Measurements from ENCODE around the gene CDC7. TPM values are rescaled to one million over a fixed set of nuclear protein-coding genes. Genes with fewer than 3 reads are reported as not detected.

The CDC7 gene
- polyA plus RNA-seq, 1 donor (not counting 4 experiments of a cell fraction or from before 2014, with no cell fraction given): 8.1 TPM

DNA sequence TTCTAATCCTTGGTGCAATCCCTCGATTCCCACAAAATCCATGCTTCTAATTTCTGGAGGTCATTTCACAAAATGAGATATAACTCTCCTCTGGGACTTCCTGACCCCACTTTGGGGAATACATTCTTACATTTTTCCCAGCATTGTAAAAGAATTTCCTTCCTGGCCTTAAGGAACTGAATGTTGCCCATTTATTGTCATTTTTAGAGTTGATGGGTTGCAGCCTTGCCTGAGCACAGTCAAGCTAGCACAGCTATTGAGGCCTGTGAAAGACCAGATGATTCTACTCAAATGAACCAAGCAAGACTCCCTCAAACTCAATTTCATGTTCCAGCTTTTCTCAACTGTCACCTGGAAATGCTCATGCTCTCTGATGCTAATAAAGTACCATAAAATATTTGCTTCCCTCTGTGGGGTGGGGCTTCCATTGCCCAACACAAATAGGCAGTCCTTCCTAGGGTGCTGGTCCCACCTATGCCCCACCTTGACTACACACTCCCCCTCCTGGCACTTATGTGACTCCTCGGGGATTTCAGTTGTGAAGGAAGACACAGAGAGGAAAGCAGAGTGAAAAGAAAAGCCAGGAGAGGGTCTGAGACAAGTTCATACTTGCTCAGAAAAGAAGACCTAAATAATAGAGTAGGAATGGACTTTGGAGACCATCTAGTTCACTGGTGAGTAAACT lies 24.0 kb upstream of the CDC7 start:
- dilution Hi-C loops (cut with MboI; ENCODE audit: extremely low pct_ligation_motif_present, low sequenced_read_pairs): no loop called here
- H3K4me3 ChIP-seq (ENCODE audit: control insufficient read depth in 2 of 3, extremely low read depth in 1 of 3, insufficient read depth in 2 of 3, low read depth in 1 of 3, low read length in 3 of 3): no peak overlapping the region
- TF ChIP-seq, protein P1, sequence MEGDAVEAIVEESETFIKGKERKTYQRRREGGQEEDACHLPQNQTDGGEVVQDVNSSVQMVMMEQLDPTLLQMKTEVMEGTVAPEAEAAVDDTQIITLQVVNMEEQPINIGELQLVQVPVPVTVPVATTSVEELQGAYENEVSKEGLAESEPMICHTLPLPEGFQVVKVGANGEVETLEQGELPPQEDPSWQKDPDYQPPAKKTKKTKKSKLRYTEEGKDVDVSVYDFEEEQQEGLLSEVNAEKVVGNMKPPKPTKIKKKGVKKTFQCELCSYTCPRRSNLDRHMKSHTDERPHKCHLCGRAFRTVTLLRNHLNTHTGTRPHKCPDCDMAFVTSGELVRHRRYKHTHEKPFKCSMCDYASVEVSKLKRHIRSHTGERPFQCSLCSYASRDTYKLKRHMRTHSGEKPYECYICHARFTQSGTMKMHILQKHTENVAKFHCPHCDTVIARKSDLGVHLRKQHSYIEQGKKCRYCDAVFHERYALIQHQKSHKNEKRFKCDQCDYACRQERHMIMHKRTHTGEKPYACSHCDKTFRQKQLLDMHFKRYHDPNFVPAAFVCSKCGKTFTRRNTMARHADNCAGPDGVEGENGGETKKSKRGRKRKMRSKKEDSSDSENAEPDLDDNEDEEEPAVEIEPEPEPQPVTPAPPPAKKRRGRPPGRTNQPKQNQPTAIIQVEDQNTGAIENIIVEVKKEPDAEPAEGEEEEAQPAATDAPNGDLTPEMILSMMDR (optimal IDR thresholded peaks at IDR 0.05 in 1 of 3, IDR thresholded peaks at IDR 0.05 in 1 of 3, conservative IDR thresholded peaks at IDR 0.05 in 1 of 3; ENCODE audit: extremely low read depth in 1 of 3, insufficient read depth in 2 of 3, low read length in 3 of 3): no peak
- TF ChIP-seq EZH2 (IDR thresholded peaks at IDR 0.05; ENCODE audit: low read length): no peak
- no peaks in the 10 kb centered on the region for H3K4me1 ChIP-seq (ENCODE audit: control insufficient read depth, extremely low read depth, insufficient read depth, low read length)
- no peak overlapping the region for H3K4me2 ChIP-seq (ENCODE audit: control insufficient read depth, extremely low read depth, insufficient read depth, low read depth, low read length)
- H2AFZ ChIP-seq (ENCODE audit: control insufficient read depth, low read length): no peak overlapping the region
- H3K36me3 ChIP-seq (ENCODE audit: control insufficient read depth in 2 of 2, extremely low read depth in 1 of 2, insufficient read depth in 2 of 2, low read length in 2 of 2): no peaks in the 10 kb centered on the region
- no peak overlapping the region for H3K9ac ChIP-seq (ENCODE audit: control insufficient read depth, extremely low read depth, insufficient read depth, low read length)
- DNase-seq (ENCODE audit: low read depth, low spot score) (no peak), FAIRE-seq (no peak)
- H3K27ac ChIP-seq (ENCODE audit: control insufficient read depth, insufficient read depth, low read length): no peak overlapping the region
- H3K9me3 ChIP-seq (ENCODE audit: control insufficient read depth, low read depth, low read length): no peaks in the 10 kb centered on the region
- no peaks in the 10 kb centered on the region for H3K79me2 ChIP-seq (ENCODE audit: control insufficient read depth, insufficient read depth, low read length)
- H4K20me1 ChIP-seq (ENCODE audit: control insufficient read depth, extremely low read depth, insufficient read depth, low read length): no peaks in the 10 kb centered on the region
- no peaks in the 10 kb centered on the region for H3K9me1 ChIP-seq (ENCODE audit: control insufficient read depth, extremely low read depth, insufficient read depth, low read length)
- H3K27me3 ChIP-seq (ENCODE audit: control insufficient read depth, extremely low read depth, insufficient read depth, low read length): no peaks in the 10 kb centered on the region

DNA sequence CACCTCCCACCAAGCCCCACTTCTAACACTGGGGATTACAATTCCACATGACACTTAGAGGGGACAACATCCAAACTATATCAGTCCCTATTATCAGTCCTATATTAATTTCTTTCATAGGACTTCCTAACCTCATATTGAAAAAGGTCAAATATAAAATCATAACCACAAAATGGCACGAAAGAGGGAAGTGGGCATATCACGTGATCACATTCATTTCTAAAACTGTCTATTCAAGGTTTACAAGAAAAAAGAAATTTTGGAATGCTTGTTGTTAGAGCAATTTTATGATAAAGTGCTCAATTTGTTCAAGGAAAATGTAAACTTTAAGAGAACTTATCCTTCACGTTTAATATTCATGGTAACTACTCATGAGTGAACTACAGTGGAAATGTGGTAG lies 13.2 kb upstream of the CDC7 start:
- FAIRE-seq (no peak), DNase-seq (ENCODE audit: low read depth, low spot score) (no peak)
- Histone ChIP-seq H3K27ac (ENCODE audit: control insufficient read depth, insufficient read depth, low read length) (no peak overlapping the region), H3K79me2 (ENCODE audit: control insufficient read depth, insufficient read depth, low read length) (no peaks in the 10 kb centered on the region), H2AFZ (ENCODE audit: control insufficient read depth, low read length) (no peak overlapping the region), H3K4me3 (ENCODE audit: control insufficient read depth in 2 of 3, extremely low read depth in 1 of 3, insufficient read depth in 2 of 3, low read depth in 1 of 3, low read length in 3 of 3) (no peak overlapping the region), H3K4me2 (ENCODE audit: control insufficient read depth, extremely low read depth, insufficient read depth, low read depth, low read length) (no peak overlapping the region), H3K4me1 (ENCODE audit: control insufficient read depth, extremely low read depth, insufficient read depth, low read length) (no peaks in the 10 kb centered on the region), H3K36me3 (ENCODE audit: control insufficient read depth in 2 of 2, extremely low read depth in 1 of 2, insufficient read depth in 2 of 2, low read length in 2 of 2) (no peaks in the 10 kb centered on the region), H3K9me1 (ENCODE audit: control insufficient read depth, extremely low read depth, insufficient read depth, low read length) (no peaks in the 10 kb centered on the region), H3K27me3 (ENCODE audit: control insufficient read depth, extremely low read depth, insufficient read depth, low read length) (no peaks in the 10 kb centered on the region), H3K9ac (ENCODE audit: control insufficient read depth, extremely low read depth, insufficient read depth, low read length) (no peak overlapping the region), H4K20me1 (ENCODE audit: control insufficient read depth, extremely low read depth, insufficient read depth, low read length) (no peaks in the 10 kb centered on the region), H3K9me3 (ENCODE audit: control insufficient read depth, low read depth, low read length) (no peaks in the 10 kb centered on the region)
- dilution Hi-C loops (cut with MboI; ENCODE audit: extremely low pct_ligation_motif_present, low sequenced_read_pairs): no loop called here
- TF ChIP-seq, protein P1 (optimal IDR thresholded peaks at IDR 0.05 in 1 of 3, IDR thresholded peaks at IDR 0.05 in 1 of 3, conservative IDR thresholded peaks at IDR 0.05 in 1 of 3; ENCODE audit: extremely low read depth in 1 of 3, insufficient read depth in 2 of 3, low read length in 3 of 3): no peak
- no peak for TF ChIP-seq EZH2 (IDR thresholded peaks at IDR 0.05; ENCODE audit: low read length)
